ENCODE results near the gene SMYD4. TPM values are rescaled to one million over a fixed set of nuclear protein-coding genes. Genes with fewer than 3 reads are reported as not detected.

Gene SMYD4
- 48.3 and 51.8 TPM in 2 replicates for total RNA-seq (2011; cell fraction: chromatin; rRNA removed; ENCODE audit: low replicate concordance)
- total RNA-seq (2011; cell fraction: nucleolus; rRNA removed): 22.4 and 26.3 TPM in 2 replicates
- 28.6 and 37.3 TPM in 2 replicates for total RNA-seq (2011; cell fraction: nucleoplasm; rRNA removed)
- total RNA-seq (2014; rRNA removed) (5.2 and 5.4 TPM in 2 replicates), total RNA-seq (2014; rRNA removed; fragmentation: Illumina TruSeq; extraction: Trizol) (6.9 and 7.6 TPM in 2 replicates), total RNA-seq (2015; rRNA removed; fragmentation: Illumina TruSeq; extraction: Trizol) (6.9 and 7.2 TPM in 2 replicates), total RNA-seq (2021) (7.6 and 9.4 TPM in 2 replicates), polyA plus RNA-seq (2011; rRNA removed) (10.2 and 12.9 TPM in 2 replicates), polyA plus RNA-seq (2014; fragmentation: Illumina TruSeq; extraction: Trizol) (6.2 and 6.7 TPM in 2 replicates), polyA plus RNA-seq (2014; fragmentation: Nextera tagmentation; extraction: Ambion mirVana) (1 to 10 TPM; 1.3 to 1.6 TPM), polyA plus RNA-seq (2014; rRNA removed) (5.0 and 7.8 TPM in 2 replicates), polyA minus RNA-seq (2011; rRNA and poly(A)+ RNA removed) (14.0 and 14.5 TPM in 2 replicates), Bru-seq, nascent RNA (percentile 55 among the genes with signal in this experiment), BruChase-seq, experiment 1, labeled RNA remaining after a 2-hour chase (percentile 56 among the genes with signal in this experiment), BruChase-seq, experiment 2, labeled RNA remaining after a 6-hour chase (percentile 58 among the genes with signal in this experiment)
- polyA plus RNA-seq (2011; cell fraction: cytosol; rRNA removed): 5.4 and 8.5 TPM in 2 replicates
- 14.2 and 16.9 TPM in 2 replicates for polyA plus RNA-seq (2011; cell fraction: nucleus; rRNA removed)
- polyA plus RNA-seq (2012): 4.8 and 6.3 TPM in 2 replicates
- 6.4 and 7.1 TPM in 2 replicates for polyA minus RNA-seq (2011; cell fraction: cytosol; rRNA and poly(A)+ RNA removed)
- polyA minus RNA-seq (2011; cell fraction: nucleus; rRNA and poly(A)+ RNA removed): 8.3 and 15.2 TPM in 2 replicates
- long read RNA-seq, experiment 1, full-length matches to known transcripts: 12 of 25 reads
- long read RNA-seq, experiment 1, partial matches to known transcripts: 4 of 25 reads
- long read RNA-seq, experiment 1, other reads (novel, unspliced or antisense): 9 of 25 reads
- long read RNA-seq, experiment 2, partial matches to known transcripts: 1 of 3 reads
- long read RNA-seq, experiment 2, other reads (novel, unspliced or antisense): 2 of 3 reads
- long read RNA-seq, experiment 3, full-length matches to known transcripts: 3 of 6 reads
- long read RNA-seq, experiment 3, partial matches to known transcripts: 1 of 6 reads
- long read RNA-seq, experiment 3, other reads (novel, unspliced or antisense): 2 of 6 reads

GRCh38 chr17:1829592-1830257, at the start of gene SMYD4, which contains the start of gene RPA1:
TSS of gene SMYD4 (minus strand) at chr17:1829902. CDS start at chr17:1827994, 1,908 bp downstream.
TSS of gene RPA1 (plus strand) at chr17:1830005. CDS start at chr17:1830094, 89 bp downstream.
- H2AFZ ChIP-seq (ENCODE audit: low read depth, low read length): peak within 1 kb of the TSS; percentile 84
- peaks cover 36% of the 10 kb centered on the region; the same call in 1 of the 3 replicates for H3K36me3 ChIP-seq (ENCODE audit: control insufficient read depth, insufficient read depth, low read length)
- no peaks in the 10 kb centered on the region for H3K9me1 ChIP-seq (ENCODE audit: control insufficient read depth, insufficient read depth, low read length)
- peaks cover 48% of the 10 kb centered on the region for H3K79me2 ChIP-seq (ENCODE audit: control insufficient read depth, insufficient read depth, low read length)
- peak; percentile 91 to 95 (median 94) for DNase-seq (ENCODE audit: extremely low read depth in 1 of 4, low spot score in 3 of 4)
- BruUV-seq (replicated peaks): no TSS peak
- peak within 1 kb of the TSS; percentile 81 for H3K4me3 ChIP-seq
- ChIA-PET CTCF (ENCODE audit: low intra/inter-chr PET ratio) (no interaction called here), POLR2A (interaction anchor here (0.8 to 1.2 kb wide), 4 partner anchors 9 to 113 kb away, joined by 3 to 7 read pairs (median 4); no protein-coding TSS in a partner anchor)
- peak within 1 kb of the TSS; percentile 77 for H3K27ac ChIP-seq (ENCODE audit: extremely low read depth, low read depth, low read length)
- H3K4me1 ChIP-seq (replicated peaks in 1 of 2; ENCODE audit: control insufficient read depth in 2 of 2, insufficient read depth in 2 of 2, low read length in 2 of 2): peaks cover 4 to 8% of the 10 kb centered on the region in 2 experiments; a peak in 3 of 5 replicates
- intact Hi-C loops (cut with micrococcal nuclease): no loop called here
- peak within 1 kb of the TSS; percentile 57 to 94 for H3K9ac ChIP-seq (ENCODE audit: insufficient read depth in 1 of 2, low read depth in 2 of 2, low read length in 2 of 2)
- H3K4me2 ChIP-seq (ENCODE audit: insufficient read depth, low read length): peak within 1 kb of the TSS; percentile 84
- no peaks in the 10 kb centered on the region for H4K20me1 ChIP-seq (replicated peaks; ENCODE audit: control insufficient read depth, insufficient read depth, low read length)
- H3K27me3 ChIP-seq (ENCODE audit: control insufficient read depth in 2 of 2, insufficient read depth in 2 of 2, low read length in 2 of 2): no peaks in the 10 kb centered on the region
- H3K9me3 ChIP-seq (replicated peaks; ENCODE audit: control insufficient read depth, insufficient read depth, low read depth, low read length): no peaks in the 10 kb centered on the region
- peak; percentile 65 for FAIRE-seq
- ATAC-seq: peak; percentile 100
- in situ Hi-C loops (cut with MboI): no loop called here
- under 1% methylated on average over 20 of the region's 83 CpGs for WGBS (ENCODE audit: insufficient coverage, low coverage, missing lambda C conversion rate)
- TF ChIP-seq CREB5 (CRISPR knock-in tag; IDR thresholded peaks at IDR 0.05): no peak
- TF ChIP-seq GMEB1 (CRISPR knock-in tag; IDR thresholded peaks at IDR 0.05): peak; percentile 91
- TF ChIP-seq NCOA1 (IDR thresholded peaks at IDR 0.05; ENCODE audit: low read depth): no peak
- TF ChIP-seq SRF (CRISPR knock-in tag; IDR thresholded peaks at IDR 0.05): no peak
- peak; percentile 93 for TF ChIP-seq TFE3 (CRISPR knock-in tag; IDR thresholded peaks at IDR 0.05)
- TF ChIP-seq FOXJ2 (tag; IDR thresholded peaks at IDR 0.05): no peak
- TF ChIP-seq ZNF707 (CRISPR knock-in tag; conservative IDR thresholded peaks at IDR 0.05): no peak
- TF ChIP-seq L3MBTL2 (IDR thresholded peaks at IDR 0.05): peak; percentile 70
- TF ChIP-seq FOXJ3 (CRISPR knock-in tag; IDR thresholded peaks at IDR 0.05): no peak
- TF ChIP-seq PML (IDR thresholded peaks at IDR 0.05; ENCODE audit: low read length): no peak
- TF ChIP-seq MEIS2 (IDR thresholded peaks at IDR 0.05; ENCODE audit: partially characterized antibody): peak; percentile 60

Measured in K562 (cell line).